AG04449 (cell line): ENCODE results near the gene GNAI2.

ENCODE experiments used
- CTCF ChIA-PET: fragments of 350-600 bp; formaldehyde crosslinking; extraction: SDS; loops from one replicate; lab custom pipeline; 2021; ENCODE audit warnings: antibody characterized with exemption; lab: Yijun Ruan, JAX
- POLR2A ChIA-PET: fragments of 400-600, 350-600 bp; formaldehyde crosslinking; extraction: SDS; loops from one replicate; lab custom pipeline; 2020; ENCODE audit warnings: antibody characterized with exemption, inconsistent platforms; lab: Yijun Ruan, JAX
- DNase-seq: peaks from one replicate; pipeline ENCODE4 v3.0.0-alpha.2; 2010; ENCODE audit warnings: low read depth, low spot score
- H3K4me3 ChIP-seq: 2 replicates; pipeline ENCODE4 v1.5.1; 2011; ENCODE audit warnings: low read depth, mild to moderate bottlenecking, control low read depth, low read length
- TF ChIP-seq, protein P1 (sequence below): IDR thresholded peaks from one replicate; pipeline ENCODE4 v1.5.1; 2011; ENCODE audit warnings: mild to moderate bottlenecking, moderate library complexity, low read length, control low read depth, inconsistent platforms; ENCODE audit not compliant: insufficient read depth; ENCODE audit errors: missing control alignments

GNAI2 gene

DNA sequence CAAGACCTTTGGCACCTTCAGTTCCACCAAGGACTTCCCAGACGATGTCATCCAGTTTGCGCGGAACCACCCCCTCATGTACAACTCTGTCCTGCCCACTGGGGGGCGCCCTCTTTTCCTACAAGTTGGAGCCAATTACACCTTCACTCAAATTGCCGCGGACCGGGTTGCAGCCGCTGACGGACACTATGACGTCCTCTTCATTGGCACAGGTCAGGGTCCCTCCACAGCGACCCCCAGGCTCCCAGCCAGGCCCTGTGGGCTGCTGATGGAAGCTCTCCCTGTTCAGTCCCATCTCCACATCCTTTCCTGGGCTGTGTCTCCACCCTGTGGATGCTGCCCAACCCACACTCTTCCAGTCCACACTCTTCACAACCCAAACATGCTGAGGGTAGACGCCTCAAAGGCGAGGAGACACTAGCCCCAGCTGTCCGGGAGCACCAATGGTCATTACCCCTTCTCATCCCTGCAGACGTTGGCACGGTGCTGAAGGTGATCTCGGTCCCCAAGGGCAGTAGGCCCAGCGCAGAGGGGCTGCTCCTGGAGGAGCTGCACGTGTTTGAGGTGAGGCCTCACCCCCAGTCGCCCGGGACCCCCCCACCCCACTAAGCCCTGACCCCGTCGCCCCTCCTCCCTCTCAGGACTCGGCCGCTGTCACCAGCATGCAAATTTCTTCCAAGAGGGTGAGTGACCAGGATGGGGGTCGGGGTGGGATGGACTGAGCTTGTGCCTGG lies 38.5 kb downstream of the GNAI2 start:
- TF ChIP-seq, protein P1, sequence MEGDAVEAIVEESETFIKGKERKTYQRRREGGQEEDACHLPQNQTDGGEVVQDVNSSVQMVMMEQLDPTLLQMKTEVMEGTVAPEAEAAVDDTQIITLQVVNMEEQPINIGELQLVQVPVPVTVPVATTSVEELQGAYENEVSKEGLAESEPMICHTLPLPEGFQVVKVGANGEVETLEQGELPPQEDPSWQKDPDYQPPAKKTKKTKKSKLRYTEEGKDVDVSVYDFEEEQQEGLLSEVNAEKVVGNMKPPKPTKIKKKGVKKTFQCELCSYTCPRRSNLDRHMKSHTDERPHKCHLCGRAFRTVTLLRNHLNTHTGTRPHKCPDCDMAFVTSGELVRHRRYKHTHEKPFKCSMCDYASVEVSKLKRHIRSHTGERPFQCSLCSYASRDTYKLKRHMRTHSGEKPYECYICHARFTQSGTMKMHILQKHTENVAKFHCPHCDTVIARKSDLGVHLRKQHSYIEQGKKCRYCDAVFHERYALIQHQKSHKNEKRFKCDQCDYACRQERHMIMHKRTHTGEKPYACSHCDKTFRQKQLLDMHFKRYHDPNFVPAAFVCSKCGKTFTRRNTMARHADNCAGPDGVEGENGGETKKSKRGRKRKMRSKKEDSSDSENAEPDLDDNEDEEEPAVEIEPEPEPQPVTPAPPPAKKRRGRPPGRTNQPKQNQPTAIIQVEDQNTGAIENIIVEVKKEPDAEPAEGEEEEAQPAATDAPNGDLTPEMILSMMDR = peak; percentile 83
- CTCF ChIA-PET = interaction anchor here (0.8 to 40.0 kb wide), 20 partner anchors 8 to 85 kb away, joined by 3 to 1609 read pairs (median 6); partner anchors contain the start of genes GNAI2, GNAT1, HYAL3 and IFRD2
- POLR2A ChIA-PET = no interaction called here
- H3K4me3 ChIP-seq = no peak overlapping the region
- DNase-seq = no peak

DNA sequence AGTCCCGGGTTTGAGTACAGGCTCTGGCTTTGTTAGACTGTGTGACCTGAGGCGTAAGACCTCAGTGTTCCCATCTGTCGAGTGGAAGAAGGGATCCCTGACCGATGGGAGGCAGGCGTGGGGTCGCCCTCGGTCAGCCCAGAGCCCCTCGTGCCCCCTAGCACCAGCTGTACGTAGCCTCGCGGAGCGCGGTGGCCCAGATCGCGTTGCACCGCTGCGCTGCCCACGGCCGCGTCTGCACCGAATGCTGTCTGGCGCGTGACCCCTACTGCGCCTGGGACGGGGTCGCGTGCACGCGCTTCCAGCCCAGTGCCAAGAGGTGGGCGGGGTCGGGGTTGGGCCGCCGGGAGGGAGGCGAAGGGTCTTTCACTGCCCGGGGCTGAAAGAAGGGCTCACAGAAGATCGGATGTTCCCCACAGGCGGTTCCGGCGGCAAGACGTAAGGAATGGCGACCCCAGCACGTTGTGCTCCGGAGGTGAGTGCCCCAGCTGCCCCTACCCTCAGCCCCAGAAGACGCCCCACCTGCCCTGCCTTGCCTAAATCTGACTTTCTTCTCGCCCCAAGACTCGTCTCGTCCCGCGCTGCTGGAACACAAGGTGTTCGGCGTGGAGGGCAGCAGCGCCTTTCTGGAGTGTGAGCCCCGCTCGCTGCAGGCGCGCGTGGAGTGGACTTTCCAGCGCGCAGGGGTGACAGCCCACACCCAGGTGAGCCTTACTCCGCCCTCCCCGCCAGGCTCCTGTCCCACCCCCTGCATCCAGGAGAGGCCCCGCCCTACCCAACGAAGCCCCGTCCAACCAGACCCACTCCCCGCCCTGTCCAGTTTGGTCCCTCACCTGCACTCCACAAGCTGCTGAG lies 39.4 kb downstream of the GNAI2 start:
- CTCF ChIA-PET = interaction anchor here (0.8 to 40.0 kb wide), 20 partner anchors 8 to 86 kb away, joined by 3 to 1609 read pairs (median 6); partner anchors contain the start of genes GNAI2, GNAT1, HYAL3 and IFRD2
- no peak for DNase-seq
- POLR2A ChIA-PET = no interaction called here
- TF ChIP-seq, protein P1 = no peak
- H3K4me3 ChIP-seq = no peak overlapping the region

DNA sequence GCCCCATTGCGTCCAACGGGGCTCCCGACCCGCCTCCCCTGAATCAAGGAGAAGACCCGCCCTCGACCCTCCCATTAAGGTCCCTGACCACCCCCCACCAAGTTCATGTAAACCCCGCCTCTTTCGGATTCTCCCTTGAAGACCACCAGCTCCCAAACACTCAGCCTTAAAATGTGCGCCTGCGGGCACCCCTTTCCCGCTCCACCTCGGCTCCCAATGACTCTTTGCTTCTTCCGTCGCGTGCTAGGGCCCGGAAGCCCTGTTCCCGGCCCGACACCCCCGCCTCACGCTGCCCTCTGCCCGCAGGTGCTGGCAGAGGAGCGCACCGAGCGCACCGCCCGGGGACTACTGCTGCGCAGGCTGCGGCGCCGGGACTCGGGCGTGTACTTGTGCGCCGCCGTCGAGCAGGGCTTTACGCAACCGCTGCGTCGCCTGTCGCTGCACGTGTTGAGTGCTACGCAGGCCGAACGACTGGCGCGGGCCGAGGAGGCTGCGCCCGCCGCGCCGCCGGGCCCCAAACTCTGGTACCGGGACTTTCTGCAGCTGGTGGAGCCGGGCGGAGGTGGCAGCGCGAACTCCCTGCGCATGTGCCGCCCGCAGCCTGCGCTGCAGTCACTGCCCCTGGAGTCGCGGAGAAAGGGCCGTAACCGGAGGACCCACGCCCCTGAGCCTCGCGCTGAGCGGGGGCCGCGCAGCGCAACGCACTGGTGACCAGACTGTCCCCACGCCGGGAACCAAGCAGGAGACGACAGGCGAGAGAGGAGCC lies 40.2 kb downstream of the GNAI2 start:
- no peak for DNase-seq
- TF ChIP-seq, protein P1 = no peak
- CTCF ChIA-PET = interaction anchor here (0.8 to 40.0 kb wide), 8 partner anchors 10 to 87 kb away, joined by 3 to 1609 read pairs (median 6); partner anchors contain the start of genes GNAI2, GNAT1, HYAL3 and NAA80
- POLR2A ChIA-PET = no interaction called here
- H3K4me3 ChIP-seq = no peak overlapping the region

DNA sequence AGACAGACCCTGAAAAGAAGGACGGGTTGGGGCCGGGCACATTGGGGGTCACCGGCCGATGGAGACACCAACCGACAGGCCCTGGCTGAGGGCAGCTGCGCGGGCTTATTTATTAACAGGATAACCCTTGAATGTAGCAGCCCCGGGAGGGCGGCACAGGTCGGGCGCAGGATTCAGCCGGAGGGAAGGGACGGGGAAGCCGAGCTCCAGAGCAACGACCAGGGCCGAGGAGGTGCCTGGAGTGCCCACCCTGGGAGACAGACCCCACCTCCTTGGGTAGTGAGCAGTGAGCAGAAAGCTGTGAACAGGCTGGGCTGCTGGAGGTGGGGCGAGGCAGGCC lies 40.7 kb downstream of the GNAI2 start:
- ChIA-PET CTCF (interaction anchor here (0.8 to 40.0 kb wide), 3 partner anchors 13 to 83 kb away, joined by 3 to 1609 read pairs (median 303); partner anchors contain the start of genes GNAI2 and GNAT1), POLR2A (interaction anchor here (0.7 kb wide), 1 partner anchor 68 kb away, joined by 3 read pairs; no protein-coding TSS in a partner anchor)
- TF ChIP-seq, protein P1 = no peak
- H3K4me3 ChIP-seq = no peak overlapping the region
- DNase-seq = no peak

DNA sequence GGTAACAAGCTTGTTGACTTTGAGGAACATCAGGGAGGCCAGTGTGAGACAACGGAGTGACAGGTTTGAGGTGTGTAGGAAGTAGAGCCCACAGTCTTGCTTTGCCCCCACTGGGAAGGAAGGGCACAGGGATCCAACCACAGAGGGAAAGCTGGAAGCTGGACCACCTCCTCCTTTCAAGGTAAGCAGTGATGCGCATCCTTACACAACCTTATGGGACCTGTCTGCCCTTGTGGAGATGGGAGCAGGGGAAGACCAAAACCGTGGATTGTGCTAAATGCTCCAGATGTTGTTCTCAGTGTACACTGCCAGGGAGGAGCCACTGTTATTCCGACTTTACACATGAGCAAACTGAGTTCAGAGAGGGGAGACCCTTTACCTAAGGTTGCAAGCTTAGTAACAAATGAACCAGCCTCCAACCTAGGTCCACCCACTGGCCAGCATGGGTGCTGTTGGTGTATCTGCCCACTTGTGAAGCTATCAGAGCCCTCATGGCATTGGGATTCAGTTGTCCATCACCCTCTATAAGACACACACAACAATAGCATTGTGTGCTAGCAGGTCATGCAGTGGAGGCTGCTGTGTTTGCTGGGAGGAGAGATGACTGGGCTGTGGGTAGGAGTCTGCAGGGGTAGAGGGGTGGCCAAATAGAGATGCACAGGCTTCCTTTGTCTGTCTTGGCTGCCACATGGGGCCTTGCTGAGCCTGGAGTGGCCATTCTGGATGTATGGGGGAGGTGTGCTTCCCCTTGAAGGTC lies 42.3 kb downstream of the GNAI2 start:
- ChIA-PET POLR2A (no interaction called here), CTCF (interaction anchor here (1.3 to 40.0 kb wide), 5 partner anchors 8 to 89 kb away, joined by 4 to 1609 read pairs (median 10); partner anchors contain the start of genes GNAI2, GNAT1 and SEMA3B)
- no peak for DNase-seq
- TF ChIP-seq, protein P1 = no peak
- no peak overlapping the region for H3K4me3 ChIP-seq
